Ectodermal cell (in vitro differentiated cells): ENCODE data around the gene TSTD2.

Source experiments
- H3K27ac ChIP-seq: 2 replicates; pipeline ENCODE4 v1.7.0; 2013; ENCODE audit warnings: mild to moderate bottlenecking, low read depth, low read length; ENCODE audit not compliant: insufficient read depth, poor library complexity, severe bottlenecking
- H3K27me3 ChIP-seq: 2 replicates; pipeline ENCODE4 v1.7.0; 2013; ENCODE audit warnings: mild to moderate bottlenecking, low read length; ENCODE audit not compliant: insufficient read depth, control insufficient read depth, poor library complexity, severe bottlenecking
- H3K36me3 ChIP-seq: one replicate; pipeline ENCODE4 v1.7.0; 2013; ENCODE audit warnings: low read length; ENCODE audit not compliant: control insufficient read depth, insufficient read depth
- H3K4me1 ChIP-seq: one replicate; pipeline ENCODE4 v1.7.0; 2013; ENCODE audit warnings: low read length; ENCODE audit not compliant: control insufficient read depth, insufficient read depth
- H3K4me3 ChIP-seq: 2 replicates; pipeline ENCODE4 v1.7.0; 2013; ENCODE audit warnings: low read depth, low read length, control low read depth; ENCODE audit not compliant: insufficient read depth
- H3K9me3 ChIP-seq: 2 replicates; pipeline ENCODE4 v1.7.0; 2013; ENCODE audit warnings: mild to moderate bottlenecking, low read length, moderate library complexity; ENCODE audit not compliant: control insufficient read depth
- WGBS, 2 experiments: methylation state at CpG; one replicate each; pipeline ENCODE4 v1.1.7; 2013; ENCODE audit warnings: missing lambda C conversion rate in 2 of 2; 5-methylcytosine and 5-hydroxymethylcytosine counted together

The TSTD2 gene

DNA sequence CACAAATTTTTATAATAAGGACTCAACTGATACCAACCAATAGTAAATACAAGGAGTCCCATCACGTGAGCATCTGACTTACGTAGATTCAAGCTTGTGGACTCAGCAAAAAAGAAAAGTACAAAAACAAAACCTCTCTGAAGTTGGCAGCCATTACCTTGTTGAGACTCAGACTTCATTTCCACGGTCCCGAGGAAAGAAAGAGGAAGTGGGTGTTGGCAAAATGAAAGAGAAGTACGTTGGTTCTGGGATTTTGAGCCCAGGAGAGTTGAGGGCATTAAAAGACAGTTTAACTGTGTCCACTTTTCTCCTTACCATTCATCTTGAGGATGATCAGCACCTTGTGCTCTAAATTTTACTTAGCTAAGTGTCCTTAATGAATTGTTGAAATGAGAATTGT lies 27.2 kb upstream of the TSTD2 start:
- 94 to 96% methylated on average over 5 of the region's 5 CpGs for WGBS, 2 experiments
- no peak overlapping the region for H3K4me3 ChIP-seq
- H3K9me3 ChIP-seq, result no peaks in the 10 kb centered on the region
- no peak overlapping the region for H3K27ac ChIP-seq
- H3K27me3 ChIP-seq, result no peaks in the 10 kb centered on the region
- peaks cover 31% of the 10 kb centered on the region for H3K36me3 ChIP-seq
- no peaks in the 10 kb centered on the region for H3K4me1 ChIP-seq

DNA sequence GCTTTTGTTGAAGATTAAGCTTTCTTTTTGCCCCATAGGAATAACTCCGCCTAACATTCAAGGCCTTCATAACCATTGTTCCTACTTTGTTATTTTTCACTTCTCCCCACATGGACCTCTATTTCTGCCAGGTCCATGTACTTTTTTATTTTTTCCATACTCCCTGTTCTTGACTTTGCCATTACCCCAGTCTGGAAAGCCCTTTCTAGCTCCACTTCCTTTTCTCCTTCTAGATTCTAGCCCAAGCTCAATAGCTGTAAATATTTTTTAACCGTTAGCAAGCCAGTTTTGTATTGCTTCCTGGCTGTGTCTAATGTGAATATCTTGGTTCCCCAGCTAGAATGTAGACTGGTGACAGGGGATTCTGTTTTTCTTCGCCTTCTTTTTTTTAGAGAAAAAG lies 26.6 kb upstream of the TSTD2 start:
- Histone ChIP-seq H3K4me3 (no peak overlapping the region), H3K27me3 (no peaks in the 10 kb centered on the region), H3K36me3 (peaks cover 30% of the 10 kb centered on the region), H3K27ac (no peak overlapping the region), H3K4me1 (no peaks in the 10 kb centered on the region), H3K9me3 (no peaks in the 10 kb centered on the region)
- WGBS, 2 experiments, result 86 to 99% methylated on average over 3 of the region's 3 CpGs

DNA sequence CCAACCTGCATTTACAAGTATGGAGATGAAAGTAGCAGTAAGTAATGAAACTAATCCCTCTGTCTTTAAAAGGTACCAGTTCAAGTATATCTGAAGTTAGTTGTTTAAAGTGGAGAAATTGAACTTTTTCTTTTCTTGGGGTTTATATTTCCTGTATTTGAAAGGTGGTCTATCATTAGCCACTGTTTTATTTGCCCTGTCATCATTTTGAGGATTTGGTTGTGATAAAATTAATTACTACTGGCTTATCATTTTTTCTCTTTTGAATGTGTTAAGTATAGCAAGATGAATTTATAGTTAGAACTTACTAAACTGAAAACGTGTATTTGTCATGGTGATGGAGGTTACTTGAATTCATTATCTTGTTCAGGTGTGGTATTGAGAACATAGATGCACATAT lies 25.5 kb upstream of the TSTD2 start:
- Histone ChIP-seq H3K36me3 (peaks cover 38% of the 10 kb centered on the region), H3K27me3 (no peaks in the 10 kb centered on the region), H3K4me1 (no peaks in the 10 kb centered on the region), H3K9me3 (no peaks in the 10 kb centered on the region), H3K4me3 (no peak overlapping the region), H3K27ac (no peak overlapping the region)
- 88 to 92% methylated on average over 1 of the region's 1 CpG for WGBS, 2 experiments

DNA sequence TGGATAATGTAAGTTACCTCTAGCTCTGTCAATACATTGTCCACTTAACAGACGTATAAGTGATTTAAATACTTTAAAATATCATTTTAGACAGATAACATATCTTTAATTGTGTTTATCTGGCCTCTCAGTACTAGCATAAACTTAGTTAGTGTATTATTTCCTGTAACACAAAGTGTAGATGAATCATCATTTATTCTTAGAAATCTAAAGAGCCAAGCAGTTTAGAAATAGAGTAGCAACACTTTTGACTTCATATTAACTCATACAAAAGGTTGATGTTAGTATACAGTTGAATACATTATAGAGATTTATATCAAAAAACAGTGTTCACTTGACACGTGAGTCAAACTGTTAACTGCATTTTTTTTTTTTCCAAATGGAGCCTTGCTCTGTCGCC lies 18.5 kb upstream of the TSTD2 start:
- Histone ChIP-seq H3K9me3 (no peaks in the 10 kb centered on the region), H3K27ac (no peak overlapping the region), H3K4me1 (no peaks in the 10 kb centered on the region), H3K27me3 (no peaks in the 10 kb centered on the region), H3K36me3 (peaks cover 39% of the 10 kb centered on the region), H3K4me3 (no peak overlapping the region)
- 88 to 90% methylated on average over 2 of the region's 3 CpGs for WGBS, 2 experiments

DNA sequence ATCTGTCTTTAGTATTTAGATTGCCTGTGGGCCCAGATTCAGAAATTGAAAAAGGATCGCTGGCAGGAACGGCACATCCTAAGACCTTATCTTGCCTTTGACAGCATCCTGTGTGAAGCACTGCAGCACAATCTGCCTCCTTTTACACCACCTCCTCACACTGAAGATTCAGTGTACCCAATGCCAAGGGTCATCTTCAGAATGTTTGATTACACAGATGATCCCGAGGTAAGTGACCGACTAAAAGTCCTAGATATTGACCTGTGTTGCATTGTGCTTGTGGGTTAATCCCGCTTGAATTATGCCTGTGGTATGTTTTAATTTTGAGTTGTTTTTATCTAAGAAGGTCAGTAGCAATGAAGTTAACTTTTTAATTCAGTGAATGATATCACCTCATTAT lies 14.8 kb upstream of the TSTD2 start:
- Histone ChIP-seq H3K9me3 (no peaks in the 10 kb centered on the region), H3K4me3 (no peak overlapping the region), H3K27ac (no peak overlapping the region), H3K36me3 (peaks cover 33% of the 10 kb centered on the region), H3K27me3 (no peaks in the 10 kb centered on the region), H3K4me1 (no peaks in the 10 kb centered on the region)
- WGBS, 2 experiments, result 92 to 96% methylated on average over 5 of the region's 5 CpGs

DNA sequence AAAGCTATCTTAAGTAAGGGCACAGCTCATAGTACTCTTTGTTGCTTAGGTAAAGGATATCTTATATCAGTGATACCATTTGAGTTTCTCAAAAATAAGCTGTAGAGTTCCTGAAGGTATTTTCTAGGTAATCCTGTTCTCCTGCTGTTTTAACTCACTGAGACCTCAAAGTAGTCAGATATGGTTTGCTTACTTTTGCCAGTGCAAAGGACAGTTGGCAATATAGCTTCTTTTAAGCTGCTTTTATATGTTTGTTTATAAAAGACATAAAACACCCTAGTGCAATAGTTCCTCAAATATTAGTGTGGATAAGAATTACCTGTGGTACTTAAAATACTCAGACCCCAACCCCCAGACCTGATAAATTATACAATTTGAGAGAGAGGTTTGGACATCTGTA lies 12.6 kb upstream of the TSTD2 start:
- Histone ChIP-seq H3K27ac (no peak overlapping the region), H3K36me3 (peaks cover 32% of the 10 kb centered on the region), H3K4me3 (no peak overlapping the region), H3K4me1 (no peaks in the 10 kb centered on the region), H3K9me3 (no peaks in the 10 kb centered on the region), H3K27me3 (no peaks in the 10 kb centered on the region)

DNA sequence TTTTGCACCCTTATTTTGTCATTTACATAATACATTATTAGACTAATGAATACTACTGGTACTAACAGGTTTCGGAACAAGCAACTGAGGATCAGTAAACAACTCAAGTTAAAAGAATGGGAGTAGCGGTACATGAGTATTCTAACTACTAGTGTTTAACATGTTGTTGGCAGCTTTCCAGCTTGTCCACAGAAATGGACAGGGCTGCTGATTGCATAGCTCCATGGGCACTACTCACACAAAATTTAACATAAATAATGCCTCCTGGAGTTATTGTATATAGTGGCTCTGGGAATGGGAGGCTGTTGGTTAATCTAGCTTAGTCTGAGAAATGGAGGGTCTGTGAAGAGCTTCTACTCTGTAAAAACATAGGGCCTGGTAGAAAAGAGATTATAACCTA lies 7.2 kb upstream of the TSTD2 start:
- 100% methylated on average over 2 of the region's 2 CpGs for WGBS, 2 experiments
- Histone ChIP-seq H3K4me1 (no peaks in the 10 kb centered on the region), H3K27ac (no peak overlapping the region), H3K9me3 (no peaks in the 10 kb centered on the region), H3K4me3 (no peak overlapping the region), H3K36me3 (peaks cover 17% of the 10 kb centered on the region), H3K27me3 (no peaks in the 10 kb centered on the region)

DNA sequence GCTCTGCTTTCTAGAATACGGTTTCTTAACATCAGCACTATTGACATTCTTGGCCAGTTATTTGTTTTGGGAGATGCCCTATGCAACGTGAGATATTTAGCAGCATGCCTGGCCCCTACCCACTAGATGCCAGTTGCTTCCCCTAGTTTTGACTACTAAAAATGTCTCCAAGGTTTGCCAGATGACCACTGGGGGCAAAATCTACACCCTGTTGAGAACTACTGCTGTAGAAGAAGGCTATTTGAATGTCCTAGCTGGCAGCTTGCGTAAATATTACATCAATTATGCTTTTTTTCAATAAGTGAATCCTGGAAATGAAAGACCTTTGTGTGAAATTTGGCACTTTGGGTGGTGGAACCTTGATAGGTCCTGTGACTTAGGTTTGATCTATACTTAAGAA lies 5.5 kb upstream of the TSTD2 start:
- no peaks in the 10 kb centered on the region for H3K27me3 ChIP-seq
- 85 to 91% methylated on average over 3 of the region's 3 CpGs for WGBS, 2 experiments
- peaks cover 10% of the 10 kb centered on the region for H3K36me3 ChIP-seq
- no peaks in the 10 kb centered on the region for H3K4me1 ChIP-seq
- H3K9me3 ChIP-seq, result no peaks in the 10 kb centered on the region
- no peak overlapping the region for H3K27ac ChIP-seq
- H3K4me3 ChIP-seq, result no peak overlapping the region

DNA sequence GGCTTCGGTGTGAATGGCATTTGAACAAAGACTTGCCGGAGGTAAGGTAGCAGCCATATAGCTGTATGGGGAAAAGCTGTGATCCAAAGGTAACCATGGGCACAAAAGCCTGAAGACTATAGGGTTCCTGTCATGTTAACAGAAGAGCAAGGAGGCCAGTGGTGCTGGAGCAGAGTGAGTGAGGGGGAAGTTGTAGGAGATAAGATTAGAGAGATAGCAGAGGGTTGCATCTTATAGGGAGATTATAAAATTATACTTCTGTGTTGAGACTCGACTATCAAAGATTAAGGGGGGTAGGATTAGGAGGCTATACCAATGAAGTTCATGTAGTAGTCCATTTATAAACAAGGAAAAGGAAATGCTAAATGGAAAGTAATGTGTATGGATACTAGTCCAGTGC lies 3.7 kb upstream of the TSTD2 start:
- Histone ChIP-seq H3K4me1 (no peaks in the 10 kb centered on the region), H3K27me3 (no peaks in the 10 kb centered on the region), H3K9me3 (no peaks in the 10 kb centered on the region), H3K36me3 (peaks cover 4% of the 10 kb centered on the region), H3K27ac (no peak overlapping the region), H3K4me3 (no peak overlapping the region)
- WGBS, 2 experiments, result 91 to 92% methylated on average over 3 of the region's 3 CpGs

DNA sequence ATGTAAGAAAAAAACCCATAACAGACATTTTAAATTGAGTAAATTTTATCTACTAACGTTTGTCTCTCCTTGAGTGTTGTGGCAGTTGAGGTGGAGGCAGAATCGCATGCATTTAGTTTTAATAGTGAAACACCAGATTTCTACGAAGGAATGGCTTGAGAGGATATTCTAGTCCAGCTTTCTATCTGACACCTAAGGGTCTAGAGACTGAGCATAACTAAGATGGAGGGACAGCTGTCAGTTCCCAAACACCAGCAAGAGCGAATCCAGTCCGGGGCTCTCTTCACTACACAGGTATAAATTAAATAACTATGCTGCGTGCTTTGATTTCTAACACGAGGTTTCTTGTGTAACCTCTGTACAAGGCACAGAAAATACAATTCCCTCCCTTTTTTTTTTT lies 1.9 kb upstream of the TSTD2 start:
- H3K27ac ChIP-seq, result no peak overlapping the region
- WGBS, 2 experiments, result 84 to 85% methylated on average over 7 of the region's 7 CpGs
- H3K9me3 ChIP-seq, result no peaks in the 10 kb centered on the region
- peak overlapping the region; percentile 86 for H3K4me3 ChIP-seq
- H3K27me3 ChIP-seq, result no peaks in the 10 kb centered on the region
- H3K4me1 ChIP-seq, result peaks cover 5% of the 10 kb centered on the region
- no peaks in the 10 kb centered on the region for H3K36me3 ChIP-seq

DNA sequence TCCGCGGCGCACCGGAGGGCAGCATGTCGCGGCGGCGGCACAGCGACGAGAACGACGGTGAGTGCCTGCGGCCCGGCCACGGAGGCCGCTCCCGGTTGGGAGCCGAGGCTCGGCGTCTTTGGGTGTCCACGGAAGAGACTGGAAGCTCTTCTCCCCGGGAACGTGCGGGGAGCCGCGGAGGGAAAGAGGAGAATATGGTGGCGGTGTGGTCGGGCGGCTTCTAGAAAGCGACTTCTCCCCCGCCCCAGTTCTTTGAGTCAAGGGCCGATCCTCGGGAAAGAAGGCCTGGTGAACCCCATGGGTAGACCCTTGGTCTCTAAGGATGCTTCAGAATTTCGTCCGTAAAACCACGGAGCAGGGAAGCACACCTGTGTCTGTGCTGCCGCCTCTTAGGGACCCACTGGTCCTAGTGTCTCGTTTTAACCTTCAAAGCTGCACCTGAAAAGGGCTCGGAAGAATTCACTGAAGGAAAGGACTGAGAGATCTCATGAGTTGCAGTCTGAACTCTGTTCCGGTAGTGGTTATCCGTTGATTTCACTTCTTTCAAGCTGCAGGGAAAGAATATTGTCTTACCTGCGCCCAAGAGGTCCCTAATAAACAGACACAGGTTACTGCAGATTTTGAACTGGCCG lies 807 bp upstream of the TSTD2 start:
- Histone ChIP-seq H3K27me3 (no peaks in the 10 kb centered on the region), H3K27ac (peak overlapping the region; percentile 100), H3K36me3 (no peaks in the 10 kb centered on the region), H3K4me1 (peaks cover 5% of the 10 kb centered on the region), H3K4me3 (peak overlapping the region; percentile 86), H3K9me3 (no peaks in the 10 kb centered on the region)
- WGBS, 2 experiments, result 1% methylated on average over 43 of the region's 43 CpGs
